Inferior parietal cortex (tissue), 1 donor: Measurements from ENCODE around the gene EGFR.

Experiments used
- DNase-seq: peaks from one replicate; pipeline ENCODE4 v3.0.0-alpha.2; 2016; ENCODE audit errors: extremely low spot score

EGFR gene

GRCh38 chr7:55124989-55125875, 106.4 kb downstream of the EGFR start:
- DNase-seq, result no peak

DNA sequence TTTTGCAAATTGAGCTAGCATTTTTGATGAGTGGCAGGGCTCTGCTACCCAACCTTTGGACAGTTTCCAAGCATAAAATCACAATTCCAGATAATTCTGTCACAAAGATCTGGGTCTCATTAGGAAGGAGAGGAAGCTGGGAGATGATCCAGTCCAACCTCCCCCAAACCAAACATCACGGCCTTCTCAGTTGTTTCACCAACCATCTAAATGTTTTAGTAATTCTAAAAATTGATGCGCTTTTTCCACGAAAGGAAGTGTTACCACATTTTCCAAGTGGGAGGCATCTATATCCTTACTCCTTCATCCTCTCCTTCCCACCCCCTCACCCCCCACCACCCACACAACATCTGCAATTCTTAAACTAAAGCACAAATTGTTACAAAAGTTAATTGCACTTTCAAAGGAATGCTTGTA, 108.3 kb downstream of the EGFR start:
- DNase-seq, result no peak

GRCh38 chr7:55127622-55128081, 108.8 kb downstream of the EGFR start:
- no peak for DNase-seq

- no peak for DNase-seq
Observed at GRCh38 chr7:55128693-55129394, 110.0 kb downstream of the EGFR start.

DNA sequence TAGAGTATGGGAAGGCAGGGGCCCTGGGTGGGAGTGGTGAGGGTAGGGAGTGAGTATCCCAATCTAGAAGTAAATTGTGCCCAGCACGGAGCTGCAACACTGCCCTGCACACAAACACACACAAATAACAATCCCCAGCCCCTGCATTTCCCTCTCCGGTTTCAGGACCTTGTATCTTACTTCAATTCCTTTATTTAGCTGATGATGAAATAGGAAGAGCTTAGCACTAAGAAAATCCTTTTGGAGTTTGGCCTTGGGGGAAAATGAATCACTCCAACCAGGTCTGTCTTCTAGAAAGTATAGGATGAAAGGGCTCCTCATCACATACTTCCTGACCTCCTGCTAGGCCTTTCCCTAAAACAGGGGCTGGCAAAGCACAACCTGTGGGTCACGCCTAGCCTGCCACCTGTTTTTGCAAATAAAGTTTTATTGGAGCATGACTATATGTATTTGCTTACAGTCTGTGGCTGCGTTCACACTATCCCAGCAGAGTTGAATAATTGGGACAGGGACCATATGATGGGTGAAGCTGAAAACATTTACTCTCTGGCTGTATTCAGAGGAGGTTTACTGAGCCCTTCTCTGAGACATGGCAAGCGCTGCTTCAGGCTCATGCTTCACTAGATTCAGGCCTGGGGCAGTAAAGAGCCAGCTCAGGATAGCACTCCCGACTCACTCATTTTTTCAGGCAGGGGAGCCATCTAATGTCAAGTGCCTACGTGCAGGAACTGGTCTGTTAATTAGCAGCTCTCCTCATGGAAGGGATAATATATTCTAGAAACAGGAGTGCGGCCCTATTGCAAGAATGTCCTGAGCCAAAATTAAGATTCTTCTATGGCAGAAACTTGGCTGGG, 111.0 kb downstream of the EGFR start:
- peak; percentile 25 for DNase-seq

DNA sequence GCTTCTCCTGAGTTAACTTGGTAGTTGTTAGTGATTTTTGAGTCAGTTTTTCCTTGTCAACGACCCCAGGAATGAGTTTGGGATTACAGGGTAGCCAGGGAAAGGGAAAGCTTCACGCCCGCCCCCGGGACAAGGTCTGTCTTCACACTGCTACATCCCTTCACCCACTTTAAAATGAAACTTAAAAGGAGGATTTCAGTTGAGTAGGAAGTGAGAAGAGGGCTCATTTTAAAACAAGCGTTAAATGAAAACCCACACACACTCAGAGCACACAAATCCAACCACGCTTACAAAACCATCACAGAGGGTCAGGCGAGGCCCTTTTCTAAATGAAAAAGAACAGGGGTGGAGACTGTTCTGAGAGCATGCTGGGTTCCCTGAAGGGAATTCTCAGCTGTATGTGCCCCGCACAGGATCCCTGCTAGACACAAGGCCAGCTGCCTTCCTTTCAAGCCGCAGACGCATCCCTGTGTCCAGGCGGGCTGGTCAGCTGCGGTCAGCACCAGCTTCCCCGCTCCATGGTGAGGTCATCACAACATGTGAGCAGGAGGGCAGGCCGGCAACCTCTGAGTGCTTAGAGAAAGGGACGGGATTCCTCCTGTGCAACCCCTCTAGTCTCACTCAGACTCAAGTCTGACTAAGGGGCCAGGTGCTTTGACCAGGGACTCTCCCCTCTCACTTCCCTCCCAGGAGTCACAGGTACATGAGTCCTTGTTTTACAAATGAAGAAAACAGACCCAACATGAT, 111.8 kb downstream of the EGFR start:
- DNase-seq, result peak; percentile 42

DNA sequence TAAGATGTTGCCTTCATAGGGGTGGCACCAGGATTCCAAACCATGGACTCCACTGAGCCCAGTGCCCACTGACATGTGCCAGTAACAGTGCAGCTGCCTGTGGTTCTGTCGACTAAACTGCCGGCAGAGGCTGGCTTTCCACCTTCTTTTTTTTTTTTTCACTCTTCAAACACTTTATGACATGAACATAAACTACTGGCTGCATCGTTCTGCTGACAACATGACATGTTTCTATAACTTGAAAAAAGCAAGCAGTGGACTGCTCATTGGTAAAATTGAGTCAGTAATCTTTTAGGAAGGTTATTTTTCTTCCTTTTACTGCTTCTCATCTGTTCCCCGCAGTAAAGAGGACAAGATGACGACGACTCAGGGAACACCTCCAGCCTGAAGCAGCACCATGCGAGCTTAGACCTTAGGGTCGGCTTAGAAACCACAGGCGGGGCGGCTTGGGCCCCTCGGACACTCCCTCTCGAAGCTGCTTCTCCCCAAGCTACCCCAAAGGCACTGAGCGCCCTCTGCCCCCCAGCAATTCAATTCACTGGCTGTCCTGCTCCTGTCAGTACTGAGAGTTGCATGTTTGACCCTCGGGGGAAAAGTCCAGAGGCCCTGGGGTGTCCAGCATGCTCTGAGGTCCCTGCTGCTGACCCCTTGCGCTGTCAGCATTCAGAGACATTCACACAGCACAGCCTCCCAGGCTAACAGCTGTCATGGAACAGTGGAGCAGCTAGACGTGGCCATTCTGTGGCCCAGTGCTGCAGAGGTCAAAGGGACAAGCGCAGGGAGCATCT, 112.5 kb downstream of the EGFR start:
- DNase-seq, result no peak

DNA sequence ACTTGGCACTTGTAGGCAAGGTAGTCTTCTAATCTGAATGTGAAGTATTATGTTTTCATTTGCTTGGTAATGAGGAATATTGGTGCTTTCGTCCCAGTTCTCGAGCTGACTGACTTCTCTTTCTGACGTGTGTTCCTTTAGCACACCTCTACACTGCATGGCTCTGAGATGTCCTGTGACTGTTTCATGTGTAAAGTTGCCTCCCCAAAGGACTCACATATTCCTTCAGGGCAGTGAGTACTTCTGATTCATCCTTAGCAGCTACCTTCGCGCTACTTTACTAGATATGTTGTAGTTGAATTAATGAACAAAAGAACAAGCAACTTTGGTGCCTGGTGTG, 113.7 kb downstream of the EGFR start:
- no peak for DNase-seq

GRCh38 chr7:55132890-55133551, 114.2 kb downstream of the EGFR start:
- no peak for DNase-seq

GRCh38 chr7:55133630-55134358, 115.0 kb downstream of the EGFR start:
- no peak for DNase-seq

- DNase-seq, result no peak
Observed at GRCh38 chr7:55134359-55134725, 115.5 kb downstream of the EGFR start.

DNA sequence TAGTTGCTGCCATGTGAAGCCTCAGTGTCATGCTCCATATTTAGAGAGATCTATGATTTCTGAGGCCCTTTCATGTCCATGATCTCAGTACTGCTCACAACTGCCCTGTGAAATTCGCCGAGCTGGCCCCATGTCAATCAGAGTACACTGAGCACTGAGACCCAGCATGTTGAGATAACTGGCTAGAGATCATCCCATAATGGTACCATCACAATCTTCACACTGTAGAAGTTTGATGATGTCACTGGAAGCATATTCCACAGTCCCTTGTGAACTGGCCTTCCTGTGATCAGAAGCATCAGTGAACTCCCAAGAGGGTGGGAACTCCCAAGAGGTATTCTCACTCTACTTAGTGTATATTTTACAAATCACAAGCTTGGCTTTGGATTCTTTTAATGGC, 116.0 kb downstream of the EGFR start:
- DNase-seq, result no peak

GRCh38 chr7:55135462-55135861, 116.6 kb downstream of the EGFR start:
- DNase-seq, result no peak

- DNase-seq, result no peak
Observed at GRCh38 chr7:55138663-55139062, 119.8 kb downstream of the EGFR start.

DNA sequence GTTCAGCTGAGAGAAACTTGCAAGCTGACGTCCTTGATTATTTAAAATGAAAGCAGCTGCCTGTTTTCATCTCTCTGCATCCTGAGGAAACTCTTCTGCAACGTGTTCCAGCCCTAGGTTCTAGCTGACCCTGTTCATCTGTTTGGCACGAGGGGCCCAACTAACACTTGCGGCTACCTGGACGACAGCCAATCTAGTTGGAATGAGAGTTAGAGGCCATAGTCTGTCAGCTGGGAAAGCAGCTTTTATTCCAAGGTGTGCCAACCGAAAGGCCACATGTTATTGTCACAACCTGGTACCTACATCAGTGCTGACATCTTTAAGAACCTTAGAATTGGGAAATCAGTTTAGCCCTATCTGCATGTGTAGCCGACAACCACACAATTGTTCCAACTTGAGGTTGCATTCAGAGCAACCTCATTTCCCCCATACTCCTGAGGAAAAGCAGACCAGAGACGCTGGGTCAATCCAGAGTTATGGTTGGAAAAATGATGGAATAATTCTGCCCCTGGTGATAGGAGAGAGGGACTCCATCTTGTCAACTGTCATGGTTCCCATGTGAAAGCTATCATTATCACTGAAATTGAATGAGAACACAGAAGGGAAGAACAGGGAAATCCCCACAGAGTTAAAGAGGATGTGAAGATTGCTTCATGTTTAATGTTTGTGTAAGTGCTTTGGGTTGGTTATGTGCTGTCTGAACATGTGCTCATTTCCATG, 121.6 kb downstream of the EGFR start:
- DNase-seq, result no peak

GRCh38 chr7:55140941-55141278, 122.1 kb downstream of the EGFR start:
- no peak for DNase-seq

GRCh38 chr7:55142919-55143600, 124.2 kb downstream of the EGFR start:
- DNase-seq, result no peak
